ACHN (cell line): ENCODE results near the gene ERICH2.
A peak's percentile ranks its signal among the peaks of the same experiment; 100 is the strongest.
"Not testable (repeated sequence)": the region's sequence is repeated elsewhere in the genome, so short reads cannot be mapped to it uniquely, and the experiment has no call there.

ENCODE experiments used
- DNase-seq: peaks from one replicate; pipeline ENCODE4 v3.0.0-alpha.2; 2015
- in situ Hi-C: cut with HindIII; loops from 2 replicates; pipeline ENCODE4 v1.10.0; 2017; ENCODE audit warnings: low sequenced_read_pairs, low pct_ligation_motif_present, low pct_unique_long_range_greater_than_20kb

The ERICH2 gene

DNA sequence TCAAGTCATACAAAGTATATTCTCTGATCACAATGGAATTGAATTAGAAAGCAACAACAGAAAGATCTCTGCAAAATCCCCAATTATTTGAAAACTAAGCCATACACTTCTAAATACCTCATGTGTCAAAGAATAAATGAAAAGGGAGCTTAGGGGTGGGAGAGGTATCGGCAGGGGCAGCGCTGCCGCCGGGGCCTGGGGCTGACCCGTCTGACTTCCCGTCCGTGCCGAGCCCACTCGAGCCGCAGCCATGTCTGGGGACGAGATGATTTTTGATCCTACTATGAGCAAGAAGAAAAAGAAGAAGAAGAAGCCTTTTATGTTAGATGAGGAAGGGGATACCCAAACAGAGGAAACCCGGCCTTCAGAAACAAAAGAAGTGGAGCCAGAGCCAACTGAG is 18.6 kb upstream of the ERICH2 start:
- DNase-seq, in situ Hi-C loops: not testable (repeated sequence)

DNA sequence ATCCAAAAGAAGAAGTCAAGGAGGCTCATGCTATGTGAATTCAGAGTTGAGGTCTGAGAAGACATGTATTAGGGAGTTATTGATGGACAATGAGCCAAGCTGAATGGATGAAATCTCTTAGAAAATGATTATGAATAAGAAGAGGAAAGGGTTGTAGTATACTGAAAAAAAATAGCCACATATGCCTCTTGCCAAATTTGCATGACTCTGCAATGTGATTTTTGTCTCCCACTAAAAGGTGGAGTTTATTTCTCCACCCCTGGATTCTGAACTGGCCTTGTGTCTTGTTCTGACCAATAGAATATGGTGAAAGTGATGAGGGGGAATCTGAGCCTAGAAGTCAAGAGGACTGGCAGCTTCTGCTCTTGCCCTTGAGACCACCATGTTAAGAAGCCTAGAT is 8.6 kb upstream of the ERICH2 start:
- in situ Hi-C loops, result no loop called here
- DNase-seq, result no peak

DNA sequence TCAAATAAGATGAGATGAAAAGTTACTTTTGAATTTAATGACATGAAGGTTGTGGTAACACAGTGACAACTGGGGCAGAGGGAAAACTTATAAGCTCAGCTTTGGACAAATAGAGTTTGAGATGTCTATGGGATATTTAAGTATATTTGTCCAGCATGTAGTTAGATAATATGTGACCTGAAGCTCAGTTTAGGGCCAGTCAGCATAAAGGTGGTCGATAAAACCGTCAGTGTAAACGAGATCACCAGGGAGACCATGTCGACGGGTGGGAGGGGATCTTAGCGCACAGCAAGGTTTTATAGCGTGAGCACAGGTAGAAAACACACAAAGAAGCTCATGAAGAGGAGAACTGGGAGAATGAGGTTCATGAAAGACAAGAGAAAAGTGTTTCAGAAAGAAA is 7.4 kb upstream of the ERICH2 start:
- DNase-seq, result no peak
- in situ Hi-C loops, result no loop called here

DNA sequence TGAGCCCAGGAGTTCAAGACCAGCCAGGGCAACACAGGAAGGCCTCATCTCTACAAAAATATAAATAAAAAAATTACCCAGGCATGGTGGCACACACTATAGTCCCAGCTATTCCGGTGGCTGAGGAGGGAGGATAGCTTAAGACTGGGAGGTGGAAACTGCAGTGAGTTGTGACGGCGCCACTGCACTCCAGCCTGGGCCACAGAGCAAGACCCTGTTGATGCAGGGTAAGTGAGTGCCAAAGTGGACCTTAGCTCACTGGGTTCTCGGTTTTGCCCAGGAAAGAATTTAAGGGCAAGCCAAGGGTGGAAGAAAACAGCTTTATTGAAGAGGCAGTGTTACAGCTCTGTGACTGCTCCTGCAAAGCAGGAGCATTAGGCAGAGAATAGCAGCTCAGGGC is 6.9 kb upstream of the ERICH2 start:
- DNase-seq, result no peak
- in situ Hi-C loops, result no loop called here

DNA sequence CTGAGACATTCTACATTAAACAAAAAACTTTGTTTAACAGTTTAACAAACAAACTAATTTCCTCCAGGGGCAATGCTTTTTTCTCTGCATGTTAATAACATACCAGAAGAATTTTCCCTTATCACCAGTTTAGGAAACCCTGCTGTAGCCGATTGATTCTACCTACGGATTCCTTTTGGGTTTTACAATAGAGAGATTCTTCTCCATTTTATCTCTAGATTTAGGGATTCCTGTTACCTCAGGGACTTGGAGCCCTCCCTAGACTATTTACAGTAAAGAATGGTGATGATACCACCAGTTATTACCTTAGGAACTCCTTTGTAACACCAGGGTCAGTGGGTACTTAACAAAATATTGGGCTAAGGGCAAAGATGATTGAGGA is 5.3 kb upstream of the ERICH2 start:
- DNase-seq, result no peak
- in situ Hi-C loops, result no loop called here

DNA sequence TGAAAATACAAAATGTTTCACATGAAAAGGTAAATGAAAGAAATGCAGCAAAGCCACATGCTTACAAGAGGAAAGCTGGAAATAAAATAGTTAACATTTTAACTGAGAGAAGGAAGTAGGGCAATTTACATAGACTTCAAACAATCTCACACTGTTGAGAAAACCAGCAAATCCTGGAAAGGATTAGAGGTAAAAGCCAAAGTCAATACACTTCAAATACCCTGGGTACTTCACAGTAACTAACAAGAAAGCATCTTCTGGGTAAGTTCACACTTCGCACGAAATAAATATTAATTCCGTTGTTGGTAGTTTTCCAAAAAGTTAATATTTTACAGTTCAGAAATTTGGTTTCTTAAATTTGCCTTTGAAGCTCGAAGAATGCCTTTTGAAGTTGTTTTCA is 3.5 kb upstream of the ERICH2 start:
- in situ Hi-C loops, result no loop called here
- DNase-seq, result no peak

DNA sequence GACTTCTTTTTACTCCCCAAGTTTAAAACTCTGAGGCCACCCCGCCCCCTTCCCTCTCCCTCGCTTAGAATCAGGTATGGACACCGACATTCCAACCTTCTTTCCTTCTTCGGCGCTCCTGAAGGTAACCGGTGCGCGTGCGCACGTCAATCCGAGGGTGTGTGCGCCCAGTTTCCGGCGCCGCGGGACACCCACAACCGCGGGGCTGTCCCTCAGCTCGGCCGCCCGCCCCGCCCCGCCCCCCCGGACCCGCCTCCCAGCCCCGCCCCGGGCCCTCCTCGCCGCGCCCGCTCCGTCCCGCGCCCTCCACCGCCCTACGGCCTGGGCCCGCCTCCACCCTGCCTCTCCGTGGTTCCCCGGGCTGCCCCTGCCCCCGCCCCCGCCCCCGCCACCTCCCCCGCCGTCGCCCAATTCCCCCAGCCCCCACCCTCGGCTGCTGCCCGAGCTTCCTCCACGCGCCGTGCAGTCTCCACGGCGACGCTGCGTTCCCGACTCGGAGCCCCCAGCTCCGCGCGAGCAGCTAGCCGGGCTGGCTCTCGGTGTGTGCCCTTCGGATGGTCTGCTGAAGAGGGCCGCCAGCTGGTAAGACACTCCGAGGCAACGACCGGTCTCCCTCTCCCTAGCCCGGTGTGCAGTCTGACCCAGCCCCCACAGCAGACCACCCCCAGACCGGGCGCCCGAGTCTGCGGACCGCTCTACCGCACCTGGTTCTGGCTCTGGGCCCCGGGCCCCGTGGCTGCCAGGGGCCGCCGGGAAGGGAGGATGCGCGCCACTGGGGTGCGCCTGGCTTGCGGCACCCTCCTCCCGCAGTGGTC is 635 bp downstream of the ERICH2 start:
- peak; percentile 84 for DNase-seq
- in situ Hi-C loops, result no loop called here

DNA sequence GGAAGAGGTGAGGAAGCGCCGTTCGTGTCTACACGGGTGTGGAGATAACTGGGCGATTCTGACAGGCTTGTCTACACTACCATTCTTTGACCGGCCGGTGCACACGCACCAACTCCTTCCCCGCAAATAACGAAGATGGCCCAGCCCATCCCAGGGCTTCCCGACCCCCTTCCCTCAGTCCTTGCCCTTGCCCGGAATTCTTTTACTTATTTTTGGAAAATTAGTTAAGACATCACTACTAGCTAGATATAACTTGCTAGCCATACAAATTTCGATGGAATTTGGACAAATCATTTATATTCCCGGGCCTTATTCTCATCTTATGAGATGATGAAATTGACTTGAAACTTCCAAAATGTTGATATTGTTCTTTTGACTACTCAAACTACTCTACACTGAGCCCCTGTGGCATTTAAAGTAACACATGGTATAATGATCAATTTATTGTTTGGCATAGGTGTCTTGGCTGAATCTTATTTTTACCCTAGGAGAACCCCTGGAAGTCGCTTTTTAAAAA is 1.3 kb downstream of the ERICH2 start:
- in situ Hi-C loops, result no loop called here

DNA sequence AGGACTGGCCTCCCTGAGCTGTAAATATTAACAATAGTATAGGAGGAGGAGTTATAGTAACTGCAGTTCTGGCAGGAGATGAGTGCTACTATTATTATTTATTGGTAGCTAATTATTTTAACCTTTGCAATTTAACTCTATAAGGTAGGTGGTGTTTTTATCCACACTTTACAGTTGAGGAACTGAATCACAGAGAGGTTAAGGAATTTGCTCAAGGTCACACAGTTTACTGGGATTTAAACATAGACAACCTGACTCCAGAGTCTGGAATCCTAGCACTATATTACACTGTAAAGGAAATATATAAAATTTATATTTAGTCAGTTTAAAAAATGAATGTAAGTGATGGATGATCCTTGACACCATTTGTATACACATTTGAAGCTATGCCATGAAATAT is 2.1 kb downstream of the ERICH2 start:
- DNase-seq, result no peak
- in situ Hi-C loops, result no loop called here

More for the DNA sequence above, 1.3 kb downstream of the ERICH2 start:
- no peak for DNase-seq

DNA sequence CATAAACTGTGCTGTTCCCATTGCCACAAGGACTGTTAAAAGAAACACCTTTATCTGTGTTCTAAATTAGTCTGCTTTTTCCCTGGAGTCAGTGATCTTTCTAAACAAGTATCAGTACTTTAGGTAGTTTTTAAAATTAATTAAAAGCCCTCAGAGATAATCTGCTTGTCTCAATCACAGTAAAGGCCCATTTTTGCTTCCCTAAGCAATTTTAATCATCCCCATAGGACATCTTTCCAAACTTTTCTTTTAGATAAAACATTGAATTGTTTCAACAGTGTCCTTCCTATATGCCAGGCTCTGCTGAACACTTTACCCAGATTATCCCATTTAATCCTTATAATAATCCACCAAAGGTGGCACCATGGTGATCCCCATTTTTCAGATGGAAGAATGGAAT is 3.9 kb downstream of the ERICH2 start:
- in situ Hi-C loops, result no loop called here
- no peak for DNase-seq

DNA sequence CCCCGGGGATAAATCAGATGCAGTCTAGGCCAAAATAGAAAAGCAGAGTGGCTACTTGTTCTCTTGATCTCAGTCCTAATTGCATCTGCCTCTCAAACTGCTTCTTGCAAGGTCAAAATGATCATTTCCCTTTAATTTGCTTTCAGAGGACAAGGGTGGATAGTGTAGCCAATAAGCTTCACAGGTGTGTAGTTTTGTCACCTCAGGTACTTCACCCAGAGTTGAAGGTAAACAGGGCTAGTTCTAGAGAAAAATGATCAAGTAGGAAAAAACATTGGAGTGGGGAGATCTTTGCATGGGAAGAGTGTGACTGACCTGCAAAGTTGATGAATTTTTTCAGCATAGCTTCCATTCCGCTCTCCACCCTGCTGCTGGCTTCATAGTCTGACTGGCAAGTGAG is 8.7 kb downstream of the ERICH2 start:
- in situ Hi-C loops, result no loop called here
- DNase-seq, result no peak

DNA sequence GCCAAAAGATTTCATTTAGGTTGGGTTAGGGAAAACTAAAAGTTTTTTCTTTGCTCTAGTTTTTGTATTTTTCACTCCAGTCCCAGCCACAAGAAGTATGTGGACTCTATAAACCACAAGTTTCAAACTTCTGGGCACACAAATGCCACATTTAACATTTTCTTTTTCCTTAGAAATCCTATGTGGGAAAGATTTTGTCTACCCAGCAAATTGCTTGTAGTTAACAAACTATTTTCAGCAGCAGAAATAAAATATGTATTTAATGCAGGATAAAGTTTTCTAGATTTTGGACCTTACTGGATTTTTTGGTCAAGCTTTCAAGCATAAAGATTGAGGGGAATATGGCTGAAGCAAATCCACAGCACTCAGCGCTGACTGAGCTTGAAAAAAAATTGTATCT is 9.1 kb downstream of the ERICH2 start:
- no peak for DNase-seq
- in situ Hi-C loops, result no loop called here

DNA sequence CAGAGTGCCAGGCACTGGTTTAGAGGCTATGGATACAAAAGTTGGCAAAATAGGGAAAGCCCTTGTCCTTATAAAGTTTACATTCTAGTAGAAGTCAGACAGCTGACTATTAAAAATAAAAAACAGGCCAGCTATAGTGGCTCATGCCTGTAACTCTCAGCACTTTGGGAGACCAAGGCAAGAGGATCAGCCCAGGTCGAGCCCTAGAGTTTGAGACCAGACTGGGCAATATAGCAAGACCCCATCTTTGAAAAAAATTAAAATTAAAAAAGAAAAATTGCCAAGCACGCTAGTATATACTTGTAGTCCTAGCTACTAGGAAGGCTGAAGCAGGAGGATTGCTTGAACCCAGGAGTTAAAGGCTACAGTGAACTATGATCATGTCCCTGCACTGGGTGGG is 12.5 kb downstream of the ERICH2 start:
- in situ Hi-C loops, result no loop called here
- no peak for DNase-seq

DNA sequence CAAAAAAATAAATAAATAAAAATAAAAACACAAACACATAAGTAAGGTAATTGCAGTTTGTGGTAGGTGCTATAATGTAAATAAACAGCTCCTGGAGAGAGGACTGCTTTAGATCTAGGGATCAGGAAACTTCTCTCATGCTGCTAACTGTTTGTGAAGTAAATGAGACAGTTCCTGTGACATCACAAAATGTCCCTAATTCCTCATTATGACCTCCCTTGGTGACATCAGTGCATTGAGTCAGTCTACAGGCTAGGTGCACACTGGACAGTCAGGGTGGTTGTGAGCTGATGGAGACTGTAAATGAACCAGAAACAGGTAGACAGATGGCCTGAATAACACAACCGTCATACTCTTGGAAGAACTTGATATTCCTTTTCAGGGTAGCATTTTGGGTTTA is 13.4 kb downstream of the ERICH2 start:
- DNase-seq, result no peak
- in situ Hi-C loops, result no loop called here

DNA sequence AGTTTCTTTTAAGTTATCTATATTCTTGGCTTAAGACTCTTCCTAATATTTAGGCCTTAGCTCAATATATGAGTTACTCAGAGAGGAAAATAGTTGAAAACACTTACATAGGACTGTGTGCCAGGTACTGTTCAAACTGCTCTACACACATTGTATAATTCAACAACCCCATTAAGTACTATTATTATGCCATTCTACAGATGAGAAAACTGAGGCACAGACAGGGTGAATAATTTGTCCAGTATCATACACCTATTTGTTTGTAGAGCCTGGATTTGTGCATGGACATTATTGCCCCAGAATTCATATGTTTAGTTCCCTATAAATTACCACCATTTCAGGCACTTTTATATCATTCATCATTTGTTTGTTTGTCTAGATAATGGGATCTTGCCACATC is 28.8 kb downstream of the ERICH2 start:
- DNase-seq, result no peak
- in situ Hi-C loops, result no loop called here

DNA sequence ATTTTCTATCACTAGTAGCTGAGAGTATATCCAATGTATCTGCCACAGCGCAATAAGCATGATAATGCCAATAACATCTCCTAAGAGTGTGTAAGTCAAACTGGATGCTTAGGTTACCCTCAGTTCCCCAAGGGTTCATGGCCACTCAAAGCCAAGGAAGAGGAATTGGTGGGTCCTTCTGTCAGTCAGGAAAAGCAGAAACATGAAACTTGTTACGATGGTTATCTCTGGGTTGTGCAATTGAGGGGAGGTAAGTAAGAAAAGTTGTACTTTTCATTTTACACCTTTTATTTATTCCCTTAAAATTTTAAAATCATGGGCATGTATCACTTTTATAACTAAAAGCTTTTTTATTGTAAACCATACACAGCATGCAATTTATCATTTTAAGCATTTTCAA is 36.4 kb downstream of the ERICH2 start:
- DNase-seq, result no peak

DNA sequence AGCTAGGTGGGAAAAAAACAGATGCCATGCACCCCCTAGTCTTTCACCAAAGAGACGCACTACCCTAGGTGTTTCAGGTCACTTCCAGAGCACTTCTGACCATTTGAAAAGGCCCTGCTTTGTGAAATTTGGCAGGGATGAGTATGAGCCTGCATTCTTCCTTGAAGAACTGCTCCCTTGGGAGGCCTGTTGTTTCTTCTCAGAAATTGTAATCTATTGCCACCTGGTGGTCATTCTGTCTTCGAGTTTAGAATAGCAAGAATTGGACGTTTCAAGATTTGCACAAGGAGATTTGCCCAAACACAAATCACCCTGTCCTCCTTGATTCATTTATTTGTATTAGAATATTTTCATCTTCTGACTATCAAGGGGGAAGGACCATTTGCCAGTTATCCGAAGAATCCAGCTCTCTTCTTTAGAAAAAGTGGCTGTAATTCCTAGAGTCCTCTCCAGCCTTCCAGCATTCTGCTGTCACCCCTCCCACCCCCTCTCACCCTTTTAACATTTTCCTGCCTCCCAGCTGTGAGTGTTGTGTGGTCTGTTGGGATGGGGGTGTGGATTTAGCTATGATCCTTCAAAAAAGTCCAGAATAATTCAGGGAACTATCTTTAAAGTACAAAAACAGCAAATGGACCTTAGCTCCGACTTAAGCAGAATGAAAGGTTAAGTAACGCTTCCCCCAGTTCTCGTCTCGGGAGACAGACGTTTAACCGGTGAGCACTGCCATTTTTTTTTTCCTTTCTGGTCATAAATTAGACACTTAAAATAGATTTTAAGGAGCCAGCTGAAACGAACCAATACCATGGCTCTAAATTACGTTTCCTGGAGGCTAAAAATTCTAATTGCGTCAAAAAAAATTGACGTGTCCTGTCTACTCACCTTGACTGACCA is 42.8 kb downstream of the ERICH2 start:
- in situ Hi-C loops, result loop anchor here (25.0 kb wide), 1 partner anchor 401 kb away; no protein-coding TSS in a partner anchor
- DNase-seq, result peak; percentile 86

More for the DNA sequence above, 36.4 kb downstream of the ERICH2 start:
- in situ Hi-C loops, result loop anchor here (25.0 kb wide), 1 partner anchor 394 kb away; no protein-coding TSS in a partner anchor

DNA sequence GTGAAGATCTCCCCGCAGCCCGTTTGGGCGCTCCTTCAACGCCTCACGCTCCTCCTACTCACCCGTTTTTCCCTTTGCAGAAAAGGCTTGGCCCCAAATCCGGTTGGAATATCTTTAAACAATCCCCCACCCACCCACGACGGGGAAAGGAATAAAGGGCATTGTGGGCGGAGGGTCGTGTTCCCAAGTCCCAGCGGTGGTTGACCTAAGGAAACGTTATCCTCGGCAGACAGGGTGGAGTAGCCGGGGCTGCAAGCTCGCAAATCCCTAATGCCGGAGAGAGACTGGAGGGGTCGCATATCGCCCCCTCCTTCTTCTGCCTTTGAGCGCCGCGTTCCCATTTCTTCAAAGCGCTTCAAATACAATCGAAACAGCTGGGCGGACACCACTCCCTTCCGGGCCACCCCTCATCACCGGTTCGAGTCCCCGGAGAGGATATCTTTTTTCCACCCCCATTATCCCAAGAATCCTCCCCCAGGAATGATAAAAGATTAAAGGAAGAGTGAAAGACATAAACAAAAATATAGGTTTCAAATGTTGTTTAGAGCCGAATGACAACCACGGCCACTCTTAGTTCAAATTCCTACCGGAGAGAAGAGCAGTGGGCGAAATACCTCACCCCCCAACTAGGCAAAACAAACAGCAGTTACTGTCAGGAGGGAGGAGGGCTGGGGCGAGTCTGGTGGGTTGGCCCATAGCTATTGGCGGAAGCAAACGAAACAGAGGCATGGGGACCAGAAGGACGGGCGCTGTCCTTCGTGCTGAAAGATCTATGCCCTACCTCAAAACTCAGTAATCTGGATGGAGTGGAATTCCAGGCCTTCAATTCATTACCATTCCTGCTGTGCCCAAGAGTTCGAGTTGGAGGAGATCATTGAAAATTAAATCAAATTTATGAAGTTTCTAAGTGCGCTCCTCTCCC is 43.7 kb downstream of the ERICH2 start:
- DNase-seq, result peak; percentile 70
- in situ Hi-C loops, result loop anchor here (25.0 kb wide), 1 partner anchor 402 kb away; no protein-coding TSS in a partner anchor
